ENCODE data around the gene SELENOV. TPM values are rescaled to one million over a fixed set of nuclear protein-coding genes. Genes with fewer than 3 reads are reported as not detected.

Gene SELENOV
- total and polyA plus RNA-seq, 9 of the 15 experiments (the other 6 are each of a cell fraction or from before 2014, with no cell fraction given): 0.04 to 0.09 (median 0.06) TPM; not detected in 4

DNA sequence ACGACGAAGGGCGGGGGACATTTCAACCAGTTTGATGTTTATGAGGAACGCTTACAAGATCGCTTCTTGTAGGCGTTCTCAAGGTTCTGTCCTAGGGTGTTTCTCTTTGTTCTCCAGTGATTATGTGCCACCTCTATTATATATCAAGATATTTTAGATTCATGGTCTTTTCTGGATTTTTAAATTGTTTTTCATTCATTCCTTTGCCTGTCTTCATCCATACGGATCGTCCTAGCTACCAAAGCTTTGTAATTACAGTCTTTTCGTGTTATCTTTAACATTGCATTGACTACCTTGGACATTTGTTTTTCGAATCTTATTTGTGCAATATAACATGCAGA, 25.4 kb downstream of the SELENOV start (continued):
- TF ChIP-seq VEZF1 (CRISPR knock-in tag; IDR thresholded peaks at IDR 0.05): peak; percentile 19; the same call in 1 of the 2 replicates
- no peak for TF ChIP-seq GTF2A2 (tag; IDR thresholded peaks at IDR 0.05)
- peak; percentile 8; the same call in 1 of the 2 replicates for TF ChIP-seq ATF7 (IDR thresholded peaks at IDR 0.05)
- no peak for TF ChIP-seq NR2C2 (CRISPR knock-in tag; IDR thresholded peaks at IDR 0.05)
- TF ChIP-seq NR2C2 (tag; IDR thresholded peaks at IDR 0.05): no peak
- TF ChIP-seq KDM1A (IDR thresholded peaks at IDR 0.05): 0 out of 4 replicates have a peak, but pooled peaks of 1 of the 2 experiments have one; percentile 11

- no peak for ATAC-seq
- TF ChIP-seq TAF15 (IDR thresholded peaks at IDR 0.05; ENCODE audit: low read depth, low read length) (no peak), PHF8 (IDR thresholded peaks at IDR 0.05; ENCODE audit: borderline replicate concordance, low read length) (no peak), DMBX1 (CRISPR knock-in tag; IDR thresholded peaks at IDR 0.05; ENCODE audit: borderline replicate concordance) (no peak), PHTF2 (CRISPR knock-in tag; IDR thresholded peaks at IDR 0.05) (no peak), PHB2 (IDR thresholded peaks at IDR 0.05; ENCODE audit: low read depth) (no peak), ZNF444 (CRISPR knock-in tag; IDR thresholded peaks at IDR 0.05) (no peak), ZNF766 (CRISPR knock-in tag; conservative IDR thresholded peaks at IDR 0.05) (no peak), BDP1 (IDR thresholded peaks at IDR 0.05; ENCODE audit: insufficient read depth, insufficient read length) (no peak), FIP1L1 (IDR thresholded peaks at IDR 0.05; ENCODE audit: low read depth, low read length, poor library complexity, severe bottlenecking) (no peak), BCLAF1 (IDR thresholded peaks at IDR 0.05; ENCODE audit: borderline replicate concordance in 1 of 2, control insufficient read depth in 1 of 2, low read depth in 2 of 2, low read length in 1 of 2) (no peak)
These were observed 27.3 kb downstream of the SELENOV start for GRCh38 chr19:39542206-39542605.

More at GRCh38 chr19:39542206-39542605, 27.3 kb downstream of the SELENOV start:
- intact Hi-C loops (cut with micrococcal nuclease) (no loop called here), in situ Hi-C loops (cut with MboI) (no loop called here)
- H3K4me1 ChIP-seq (replicated peaks in 1 of 2; ENCODE audit: control insufficient read depth in 2 of 2, insufficient read depth in 2 of 2, low read length in 2 of 2): peaks cover 6 to 8% of the 10 kb centered on the region in 2 experiments; a peak in 3 of 5 replicates
- H3K4me3 ChIP-seq: no peak overlapping the region
- POLR2A ChIA-PET: interaction anchor here (0.5 to 1.2 kb wide), 3 partner anchors 77 to 1096 kb away, joined by 3 to 4 read pairs (median 3); partner anchors contain the start of gene RPS16
- no peak overlapping the region for H3K27ac ChIP-seq (ENCODE audit: extremely low read depth, low read depth, low read length)
- no peak overlapping the region for H2AFZ ChIP-seq (ENCODE audit: low read depth, low read length)
- WGBS (ENCODE audit: insufficient coverage, low coverage, missing lambda C conversion rate): 8% methylated on average over 2 of the region's 2 CpGs
- no peaks in the 10 kb centered on the region for H3K9me1 ChIP-seq (ENCODE audit: control insufficient read depth, insufficient read depth, low read length)
- BruUV-seq (replicated peaks): no TSS peak
- 0 out of 3 replicates have a peak, but pooled peaks cover 2% of the 10 kb centered on the region for H3K36me3 ChIP-seq (ENCODE audit: control insufficient read depth, insufficient read depth, low read length)
- H3K9ac ChIP-seq (ENCODE audit: insufficient read depth in 1 of 2, low read depth in 2 of 2, low read length in 2 of 2): no peak overlapping the region
- no peak for DNase-seq (ENCODE audit: extremely low read depth in 1 of 4, low spot score in 3 of 4)
- CTCF ChIA-PET (ENCODE audit: low intra/inter-chr PET ratio): no interaction called here
- FAIRE-seq: no peak
- no peaks in the 10 kb centered on the region for H3K9me3 ChIP-seq (replicated peaks; ENCODE audit: control insufficient read depth, insufficient read depth, low read depth, low read length)
- peaks cover 11 to 16% of the 10 kb centered on the region in 2 experiments; a peak in 3 of 5 replicates for H3K27me3 ChIP-seq (ENCODE audit: control insufficient read depth in 2 of 2, insufficient read depth in 2 of 2, low read length in 2 of 2)
- H3K79me2 ChIP-seq (ENCODE audit: control insufficient read depth, insufficient read depth, low read length): peaks cover 17% of the 10 kb centered on the region
- H4K20me1 ChIP-seq (replicated peaks; ENCODE audit: control insufficient read depth, insufficient read depth, low read length): no peaks in the 10 kb centered on the region
- H3K4me2 ChIP-seq (ENCODE audit: insufficient read depth, low read length): no peak overlapping the region

Data from K562 (cell line).